GM19351 (cell line): ENCODE measurements around the gene RHOH.
"Not testable (repeated sequence)": the region's sequence is repeated elsewhere in the genome, so short reads cannot be mapped to it uniquely, and the experiment has no call there.

Experiments used
- ATAC-seq: cut with Tn5 transposase; IDR thresholded peaks from one replicate; pipeline ENCODE4 v1.9.1; 2021; ENCODE audit warnings: mild to moderate bottlenecking, moderate library complexity; ENCODE audit not compliant: unreplicated experiment

Gene RHOH, protein sequence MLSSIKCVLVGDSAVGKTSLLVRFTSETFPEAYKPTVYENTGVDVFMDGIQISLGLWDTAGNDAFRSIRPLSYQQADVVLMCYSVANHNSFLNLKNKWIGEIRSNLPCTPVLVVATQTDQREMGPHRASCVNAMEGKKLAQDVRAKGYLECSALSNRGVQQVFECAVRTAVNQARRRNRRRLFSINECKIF

GRCh38 chr4:40196724-40197281 lies at the start of gene RHOH:
Gene RHOH (plus strand): TSS chr4:40197031. CDS start chr4:40243387, 46,356 bp downstream.
- ATAC-seq: no peak

GRCh38 chr4:40147490-40147889 lies 49.3 kb upstream of the RHOH start:
- not testable (repeated sequence) for ATAC-seq

GRCh38 chr4:40149960-40150385 lies 46.9 kb upstream of the RHOH start:
- ATAC-seq: no peak

GRCh38 chr4:40150932-40151331 lies 45.9 kb upstream of the RHOH start:
- no peak for ATAC-seq

- no peak for ATAC-seq
Observed at GRCh38 chr4:40152637-40153036, 44.2 kb upstream of the RHOH start.

GRCh38 chr4:40157436-40157835 lies 39.4 kb upstream of the RHOH start:
- ATAC-seq: no peak

DNA sequence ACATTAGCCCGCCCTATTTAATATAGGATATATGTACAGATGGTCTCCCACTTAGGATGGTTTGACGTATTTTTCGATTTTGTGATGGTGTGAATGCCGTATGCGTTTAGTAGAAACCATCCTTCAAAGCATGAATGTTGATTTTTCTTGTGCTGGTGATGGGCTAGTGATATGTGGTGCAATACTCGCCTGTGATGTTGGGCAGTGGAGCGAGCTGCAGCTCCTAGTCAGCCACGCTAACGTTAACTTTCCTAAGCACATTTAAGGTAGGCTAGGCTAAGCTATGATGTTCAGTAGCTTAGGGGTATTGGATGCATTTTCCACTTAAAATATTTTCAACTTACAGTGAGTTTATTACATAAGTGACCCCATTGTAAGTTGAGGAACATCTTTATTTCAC lies 36.6 kb upstream of the RHOH start:
- ATAC-seq: no peak

DNA sequence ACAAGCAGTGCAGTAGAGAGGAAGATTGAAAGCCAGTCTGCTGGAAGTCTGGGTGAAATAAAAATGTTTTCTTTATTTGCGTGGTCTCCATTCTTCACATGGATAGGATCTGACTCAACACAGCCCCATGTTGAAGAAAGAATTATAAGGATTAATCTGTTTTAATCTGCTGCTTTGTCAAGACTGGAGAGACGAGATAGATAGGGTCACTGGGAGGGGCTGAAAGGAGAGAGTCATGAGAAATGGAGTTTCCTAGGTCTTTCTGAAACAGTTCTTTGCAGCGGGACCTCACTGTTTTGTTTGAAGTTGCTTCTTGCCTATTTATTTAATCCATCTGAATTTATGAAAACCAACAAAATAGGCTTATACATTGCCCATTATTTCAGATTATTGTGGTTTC lies 32.4 kb upstream of the RHOH start:
- no peak for ATAC-seq

DNA sequence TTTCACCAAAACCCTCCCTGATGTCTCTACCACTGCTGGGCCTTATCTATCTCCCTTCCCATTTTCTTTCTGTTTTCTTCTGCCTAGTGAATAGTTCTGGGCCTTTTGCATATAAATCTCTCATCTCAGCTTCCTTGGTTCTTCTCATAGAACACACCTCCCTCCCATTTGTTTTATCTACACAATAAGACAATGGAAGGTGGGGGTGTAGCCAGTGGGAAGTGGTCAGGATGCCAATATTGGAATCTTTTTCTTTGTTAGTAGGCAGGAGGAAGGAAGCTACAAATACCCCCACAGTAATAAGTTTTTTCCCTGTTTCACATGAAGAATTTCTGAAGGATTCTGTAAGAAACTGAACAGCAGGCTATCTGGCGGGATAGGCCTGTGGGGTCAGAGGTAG lies 30.9 kb upstream of the RHOH start:
- no peak for ATAC-seq

DNA sequence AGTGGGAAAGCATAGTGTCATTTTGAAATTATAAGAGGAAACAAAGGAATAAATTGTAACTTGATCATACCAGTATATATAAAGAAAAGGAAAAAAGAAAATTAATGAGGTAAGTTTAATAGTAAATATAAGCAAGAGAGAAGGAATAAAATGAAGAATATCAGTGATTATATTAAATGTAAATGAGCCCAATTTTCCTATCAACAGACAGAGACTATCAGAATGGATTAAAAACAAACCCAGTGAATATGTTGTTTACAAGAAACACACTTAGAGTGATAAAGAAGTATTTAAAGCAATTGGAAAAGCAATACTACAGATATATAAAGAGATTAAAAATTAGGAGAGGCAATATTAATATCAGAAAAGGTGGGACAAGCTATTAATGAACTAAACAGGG lies 28.8 kb upstream of the RHOH start:
- ATAC-seq: no peak

- ATAC-seq: no peak
Observed at GRCh38 chr4:40170588-40170987, 26.2 kb upstream of the RHOH start.

GRCh38 chr4:40173470-40173875 lies 23.4 kb upstream of the RHOH start:
- ATAC-seq: peak; percentile 78

DNA sequence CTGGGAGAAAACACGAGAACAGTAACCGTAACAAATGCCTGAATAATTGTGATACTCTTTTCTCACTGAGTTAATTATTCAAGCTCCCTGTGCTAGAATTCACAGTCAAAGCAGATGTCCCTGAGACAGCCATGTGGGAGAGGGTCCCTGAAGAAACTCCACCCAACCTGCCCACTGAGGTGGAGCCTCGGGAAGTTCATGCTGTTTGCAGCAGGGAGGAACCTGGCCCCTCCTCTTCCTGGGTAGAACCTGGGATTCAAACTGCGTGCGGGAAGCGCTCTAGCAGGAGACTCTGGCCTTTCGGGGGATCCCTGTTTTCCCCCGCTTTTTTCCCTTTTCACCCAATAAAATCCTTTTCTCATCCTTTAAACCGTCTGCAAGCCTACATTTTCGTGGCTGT lies 20.2 kb upstream of the RHOH start:
- ATAC-seq: no peak

GRCh38 chr4:40177591-40177990 lies 19.2 kb upstream of the RHOH start:
- ATAC-seq: no peak

- no peak for ATAC-seq
Observed at GRCh38 chr4:40178672-40179071, 18.2 kb upstream of the RHOH start.

GRCh38 chr4:40179360-40179759 lies 17.5 kb upstream of the RHOH start:
- no peak for ATAC-seq

GRCh38 chr4:40180356-40180755 lies 16.5 kb upstream of the RHOH start:
- no peak for ATAC-seq

- ATAC-seq: no peak
Observed at GRCh38 chr4:40182001-40182400, 14.8 kb upstream of the RHOH start.

- no peak for ATAC-seq
Observed at GRCh38 chr4:40182954-40183353, 13.9 kb upstream of the RHOH start.

DNA sequence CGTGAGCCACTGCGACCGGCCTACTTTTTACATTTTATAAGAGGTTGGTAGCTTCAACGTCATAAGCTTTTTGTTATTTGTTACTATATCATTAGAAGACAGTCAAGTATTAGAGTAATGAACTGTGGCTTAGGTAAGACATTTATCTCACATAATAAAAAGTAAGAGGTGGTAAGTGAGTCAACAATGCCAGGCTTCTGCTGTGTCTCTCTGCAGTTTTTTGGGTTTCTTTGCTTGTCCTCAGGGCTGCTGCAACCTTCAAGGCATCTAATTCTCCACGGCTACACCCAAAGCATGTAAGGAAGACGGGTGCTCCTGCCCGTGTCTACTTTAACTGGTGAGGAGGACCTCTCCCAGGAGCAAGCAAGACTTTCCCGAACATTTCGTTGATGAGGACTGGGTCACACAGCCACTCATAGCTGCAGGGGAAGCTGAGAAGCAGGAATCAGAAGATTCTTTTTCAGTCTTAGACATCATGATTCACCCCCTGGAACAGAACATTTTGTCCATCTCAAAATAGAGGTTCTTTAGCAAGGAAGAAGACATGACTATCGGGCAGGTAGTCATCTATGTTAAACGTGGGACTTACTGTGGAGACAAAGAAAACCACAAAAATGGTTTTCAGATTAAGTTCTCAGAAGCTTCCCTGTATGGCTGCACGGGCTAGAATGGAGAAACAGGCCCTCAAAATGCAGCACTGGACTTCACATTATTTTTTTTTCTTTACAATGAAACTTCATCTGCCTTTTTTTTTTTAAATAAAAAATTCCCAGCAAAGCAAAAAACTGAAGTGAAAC lies 13.0 kb upstream of the RHOH start:
- no peak for ATAC-seq

- peak; percentile 47 for ATAC-seq
Observed at GRCh38 chr4:40185830-40186664, 10.8 kb upstream of the RHOH start.
